Keratinocyte (primary cell): ENCODE data around the gene SUN3. TPM values are rescaled to one million over a fixed set of nuclear protein-coding genes. Genes with fewer than 3 reads are reported as not detected.

Experiments
- DNase-seq: peaks from one replicate; pipeline ENCODE4 v3.0.0-alpha.2; 2011; ENCODE audit warnings: low read depth, missing footprints, low spot score
- FAIRE-seq: peaks from 2 replicates; lab custom pipeline; 2011; peaks lifted over from hg19 to GRCh38; lab: Jason Lieb, UNC
- H2AFZ ChIP-seq: 2 replicates; pipeline ENCODE4 v1.6.0; 2012; ENCODE audit warnings: low read length, control low read depth, inconsistent platforms; ENCODE audit not compliant: control insufficient read depth
- H3K27ac ChIP-seq: 2 replicates; pipeline ENCODE4 v1.5.1; 2011; ENCODE audit warnings: low read length; ENCODE audit not compliant: control insufficient read depth, insufficient read depth
- H3K27me3 ChIP-seq: 3 replicates; pipeline ENCODE4 v1.6.0; 2011; ENCODE audit warnings: low read length; ENCODE audit not compliant: control insufficient read depth, insufficient read depth; ENCODE audit errors: extremely low read depth
- H3K36me3 ChIP-seq, 2 experiments: 2 replicates in 1 of 2; 3 replicates in 1 of 2; pipeline ENCODE4 v1.5.1; 2011; ENCODE audit warnings: low read length in 2 of 2, mild to moderate bottlenecking in 1 of 2; ENCODE audit not compliant: control insufficient read depth in 2 of 2, insufficient read depth in 2 of 2; ENCODE audit errors: extremely low read depth in 1 of 2
- H3K4me1 ChIP-seq: 3 replicates; pipeline ENCODE4 v1.5.1; 2011; ENCODE audit warnings: low read length; ENCODE audit not compliant: control insufficient read depth, insufficient read depth; ENCODE audit errors: extremely low read depth
- H3K4me2 ChIP-seq: 3 replicates; pipeline ENCODE4 v1.6.0; 2011; ENCODE audit warnings: low read depth, low read length; ENCODE audit not compliant: control insufficient read depth, insufficient read depth; ENCODE audit errors: extremely low read depth
- H3K4me3 ChIP-seq, 3 experiments: fragments of 200-600 bp in 1 of 3; sonication (generic) in 1 of 3; 2 replicates in 2 of 3; 3 replicates in 1 of 3; pipeline ENCODE4 v1.5.1; 2011 to 2016; ENCODE audit warnings: low read length in 3 of 3, mild to moderate bottlenecking in 3 of 3, control low read depth in 2 of 3, inconsistent platforms in 1 of 3, low read depth in 1 of 3, mixed read lengths in 1 of 3, mixed run types in 1 of 3, moderate library complexity in 1 of 3; ENCODE audit not compliant: control insufficient read depth in 2 of 3, insufficient read depth in 2 of 3; ENCODE audit errors: extremely low read depth in 1 of 3
- H3K79me2 ChIP-seq: 2 replicates; pipeline ENCODE4 v1.6.0; 2012; ENCODE audit warnings: low read length; ENCODE audit not compliant: control insufficient read depth, insufficient read depth
- H3K9ac ChIP-seq: 3 replicates; pipeline ENCODE4 v1.6.0; 2011; ENCODE audit warnings: low read length; ENCODE audit not compliant: control insufficient read depth, insufficient read depth; ENCODE audit errors: extremely low read depth
- H3K9me1 ChIP-seq: 3 replicates; pipeline ENCODE4 v1.6.0; 2011; ENCODE audit warnings: low read length; ENCODE audit not compliant: control insufficient read depth, insufficient read depth; ENCODE audit errors: extremely low read depth
- H3K9me3 ChIP-seq: 2 replicates; pipeline ENCODE4 v1.5.1; 2012; ENCODE audit warnings: low read depth, low read length; ENCODE audit not compliant: control insufficient read depth
- H4K20me1 ChIP-seq: 3 replicates; pipeline ENCODE4 v1.6.0; 2011; ENCODE audit warnings: low read length; ENCODE audit not compliant: control insufficient read depth, insufficient read depth; ENCODE audit errors: extremely low read depth
- EZH2 ChIP-seq: IDR thresholded peaks from one replicate; pipeline ENCODE4 v1.6.1; 2012; ENCODE audit warnings: inconsistent platforms, mild to moderate bottlenecking, low read length, moderate library complexity
- dilution Hi-C: fragments of 300-500 bp; cut with MboI; formaldehyde crosslinking; loops from one replicate; pipeline ENCODE4 v1.7.0; 2020; ENCODE audit warnings: low sequenced_read_pairs; ENCODE audit not compliant: extremely low pct_ligation_motif_present
- polyA plus RNA-seq, 5 experiments: library from polyadenylated mRNA; depleted of rRNA in 3 of 5; stranded (reverse) in 3 of 5; stranded (forward) in 1 of 5; unstranded in 1 of 5; fragments of >200 nt; gene quantifications; 1 replicate in 1 of 5; 2 replicates in 3 of 5; 3 replicates in 1 of 5; pipeline versions ENCODE4 v1.2.1 to v1.2.3, GENCODE V29; 2011 to 2012; ENCODE audit warnings: missing spikeins in 2 of 5, low read depth in 1 of 5, low replicate concordance in 1 of 5
- TF ChIP-seq, protein P1 (sequence below), 3 experiments: IDR thresholded peaks in 1 of 3; conservative IDR thresholded peaks in 1 of 3; optimal IDR thresholded peaks in 1 of 3; 2 replicates in 2 of 3; 3 replicates in 1 of 3; pipeline versions ENCODE3 to v1.5.1; 2011; ENCODE audit warnings: low read length in 3 of 3, mild to moderate bottlenecking in 3 of 3, moderate library complexity in 2 of 3, control low read depth in 1 of 3, inconsistent platforms in 1 of 3; ENCODE audit not compliant: insufficient read depth in 2 of 3; ENCODE audit errors: extremely low read depth in 1 of 3

The SUN3 gene
- polyA plus RNA-seq, 1 donor (not counting 4 experiments of a cell fraction or from before 2014, with no cell fraction given) = not detected

GRCh38 chr7:47999413-47999812 is 29.5 kb downstream of the SUN3 start:
- Histone ChIP-seq H3K27ac (no peak overlapping the region), H3K27me3 (no peaks in the 10 kb centered on the region), H3K4me2 (no peak overlapping the region), H3K36me3 (no peaks in the 10 kb centered on the region), H2AFZ (no peak overlapping the region), H3K4me1 (peaks cover 4% of the 10 kb centered on the region), H3K9me1 (no peaks in the 10 kb centered on the region), H4K20me1 (no peaks in the 10 kb centered on the region), H3K9ac (no peak overlapping the region), H3K4me3 (no peak overlapping the region), H3K79me2 (no peaks in the 10 kb centered on the region), H3K9me3 (no peaks in the 10 kb centered on the region)
- dilution Hi-C loops = no loop called here
- DNase-seq = no peak
- FAIRE-seq = no peak
- TF ChIP-seq EZH2 = no peak
- TF ChIP-seq, protein P1, sequence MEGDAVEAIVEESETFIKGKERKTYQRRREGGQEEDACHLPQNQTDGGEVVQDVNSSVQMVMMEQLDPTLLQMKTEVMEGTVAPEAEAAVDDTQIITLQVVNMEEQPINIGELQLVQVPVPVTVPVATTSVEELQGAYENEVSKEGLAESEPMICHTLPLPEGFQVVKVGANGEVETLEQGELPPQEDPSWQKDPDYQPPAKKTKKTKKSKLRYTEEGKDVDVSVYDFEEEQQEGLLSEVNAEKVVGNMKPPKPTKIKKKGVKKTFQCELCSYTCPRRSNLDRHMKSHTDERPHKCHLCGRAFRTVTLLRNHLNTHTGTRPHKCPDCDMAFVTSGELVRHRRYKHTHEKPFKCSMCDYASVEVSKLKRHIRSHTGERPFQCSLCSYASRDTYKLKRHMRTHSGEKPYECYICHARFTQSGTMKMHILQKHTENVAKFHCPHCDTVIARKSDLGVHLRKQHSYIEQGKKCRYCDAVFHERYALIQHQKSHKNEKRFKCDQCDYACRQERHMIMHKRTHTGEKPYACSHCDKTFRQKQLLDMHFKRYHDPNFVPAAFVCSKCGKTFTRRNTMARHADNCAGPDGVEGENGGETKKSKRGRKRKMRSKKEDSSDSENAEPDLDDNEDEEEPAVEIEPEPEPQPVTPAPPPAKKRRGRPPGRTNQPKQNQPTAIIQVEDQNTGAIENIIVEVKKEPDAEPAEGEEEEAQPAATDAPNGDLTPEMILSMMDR (optimal IDR thresholded peaks at IDR 0.05 in 1 of 3, IDR thresholded peaks at IDR 0.05 in 1 of 3, conservative IDR thresholded peaks at IDR 0.05 in 1 of 3; ENCODE audit: extremely low read depth in 1 of 3, insufficient read depth in 2 of 3, low read length in 3 of 3) = no peak

DNA sequence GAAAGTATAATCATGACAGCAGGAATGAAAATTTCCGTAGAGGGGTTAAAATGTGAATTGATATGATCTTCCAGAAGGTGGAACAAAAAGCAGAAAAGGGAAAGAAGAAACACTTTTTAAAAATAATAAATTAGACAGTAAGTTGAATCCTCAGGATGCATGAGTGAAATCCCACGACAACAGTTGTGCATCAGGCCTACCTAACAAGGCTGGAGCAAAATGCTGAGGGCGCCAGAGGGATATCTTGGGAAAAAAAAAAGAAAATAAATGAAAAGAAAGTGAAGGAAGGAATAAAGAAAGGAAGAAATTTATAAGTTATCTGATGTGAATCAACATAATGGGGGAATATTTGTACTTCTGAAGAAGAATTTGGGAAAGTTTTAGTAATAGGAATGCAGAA is 36.5 kb downstream of the SUN3 start:
- Histone ChIP-seq H3K4me2 (peak overlapping the region; percentile 83), H2AFZ (peak overlapping the region; percentile 96), H3K27ac (peak overlapping the region; percentile 33), H3K79me2 (no peaks in the 10 kb centered on the region), H3K9me1 (no peaks in the 10 kb centered on the region), H3K27me3 (no peaks in the 10 kb centered on the region), H3K4me3 (peak overlapping the region in 1 of 3 experiments; percentile 70), H3K36me3 (no peaks in the 10 kb centered on the region), H3K4me1 (peaks cover 10% of the 10 kb centered on the region), H3K9me3 (no peaks in the 10 kb centered on the region), H4K20me1 (no peaks in the 10 kb centered on the region), H3K9ac (peak overlapping the region; percentile 60)
- dilution Hi-C loops = loop anchor here (5.0 kb wide), 1 partner anchor 35 kb away; the partner anchor contains the start of gene SUN3
- DNase-seq = no peak
- TF ChIP-seq, protein P1 (optimal IDR thresholded peaks at IDR 0.05 in 1 of 3, IDR thresholded peaks at IDR 0.05 in 1 of 3, conservative IDR thresholded peaks at IDR 0.05 in 1 of 3; ENCODE audit: extremely low read depth in 1 of 3, insufficient read depth in 2 of 3, low read length in 3 of 3) = peak in 1 of 3 experiments; percentile 16
- TF ChIP-seq EZH2 = no peak
- no peak for FAIRE-seq
